ENCODE measurements around the gene DNAH12.

Gene DNAH12

DNA sequence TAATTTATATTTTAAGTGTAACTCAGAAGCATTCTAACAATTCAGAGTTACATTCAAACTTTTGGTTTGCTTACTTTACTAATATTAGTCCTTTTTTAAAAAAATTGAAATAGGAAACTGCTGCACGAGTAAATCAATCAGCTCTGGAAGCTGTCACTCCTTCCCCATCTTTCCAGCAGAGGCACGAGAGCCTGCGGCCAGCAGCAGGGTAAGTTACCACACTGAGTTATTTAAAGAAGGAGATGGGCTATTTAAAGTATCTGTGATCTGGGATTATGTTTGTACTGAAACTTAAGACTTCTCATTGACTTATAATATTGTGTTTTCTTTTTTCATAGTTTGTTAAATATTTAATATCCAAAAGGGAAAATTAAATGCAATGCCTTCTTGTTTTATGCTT, 287.3 kb downstream of the DNAH12 start:
- DNase-seq (ENCODE audit: low read depth) = no peak
- in situ Hi-C loops (cut with HindIII; ENCODE audit: low sequenced_read_pairs) = no loop called here
- no peak for TF ChIP-seq CTCF (IDR thresholded peaks at IDR 0.05; ENCODE audit: low read depth, low read length, missing control alignments)

GRCh38 chr3:57252404-57252803, 291.7 kb downstream of the DNAH12 start:
- no peak for DNase-seq (ENCODE audit: low read depth)
- H3K4me3 ChIP-seq (ENCODE audit: low read depth, low read length) = no peak overlapping the region
- in situ Hi-C loops (cut with HindIII; ENCODE audit: low sequenced_read_pairs) = no loop called here
- no peak for TF ChIP-seq CTCF (IDR thresholded peaks at IDR 0.05; ENCODE audit: low read depth, low read length, missing control alignments)

More for the DNA sequence above, 287.3 kb downstream of the DNAH12 start:
- H3K4me3 ChIP-seq (ENCODE audit: low read depth, low read length) = no peak overlapping the region

GRCh38 chr3:57244946-57245345, 299.2 kb downstream of the DNAH12 start:
- H3K4me3 ChIP-seq (ENCODE audit: low read depth, low read length) = no peak overlapping the region
- TF ChIP-seq CTCF (IDR thresholded peaks at IDR 0.05; ENCODE audit: low read depth, low read length, missing control alignments) = no peak
- in situ Hi-C loops (cut with HindIII; ENCODE audit: low sequenced_read_pairs) = no loop called here
- DNase-seq (ENCODE audit: low read depth) = no peak

Data from astrocyte of the cerebellum (primary cell).